ENCODE measurements around the gene LXN. TPM values are rescaled to one million over a fixed set of nuclear protein-coding genes. Genes with fewer than 3 reads are reported as not detected.
"Not testable (repeated sequence)": the region's sequence is repeated elsewhere in the genome, so short reads cannot be mapped to it uniquely, and the experiment has no call there.

LXN gene
- total RNA-seq, 1 donor from 2014 or later: 15.0 TPM

GRCh38 chr3:158702815-158703481 is 30.5 kb upstream of the LXN start:
- DNase-seq (ENCODE audit: extremely low spot score, unreplicated experiment): no peak
- no peaks in the 10 kb centered on the region for H3K4me1 Mint-ChIP-seq (ENCODE audit: unreplicated experiment)
- H3K9me3 Mint-ChIP-seq: no peaks in the 10 kb centered on the region
- H3K27ac Mint-ChIP-seq: no peak overlapping the region
- H3K27me3 Mint-ChIP-seq: no peaks in the 10 kb centered on the region
- H3K36me3 Mint-ChIP-seq: peaks cover 17% of the 10 kb centered on the region
- no peak for TF ChIP-seq CTCF (conservative IDR thresholded peaks at IDR 0.05)
- no peak overlapping the region for H3K4me3 Mint-ChIP-seq

- Mint-ChIP-seq H3K27ac (no peak overlapping the region), H3K4me1 (ENCODE audit: unreplicated experiment) (no peaks in the 10 kb centered on the region), H3K9me3 (no peaks in the 10 kb centered on the region), H3K27me3 (no peaks in the 10 kb centered on the region), H3K36me3 (peaks cover 10% of the 10 kb centered on the region), H3K4me3 (no peak overlapping the region)
- DNase-seq (ENCODE audit: extremely low spot score, unreplicated experiment): no peak
- no peak for TF ChIP-seq CTCF (conservative IDR thresholded peaks at IDR 0.05)
Measured at GRCh38 chr3:158701420-158702065, 29.1 kb upstream of the LXN start.

GRCh38 chr3:158700559-158700958 is 28.1 kb upstream of the LXN start:
- H3K36me3 Mint-ChIP-seq: peaks cover 7% of the 10 kb centered on the region

GRCh38 chr3:158696618-158697017 is 24.2 kb upstream of the LXN start:
- DNase-seq (ENCODE audit: extremely low spot score, unreplicated experiment): no peak
- Mint-ChIP-seq H3K9me3 (no peaks in the 10 kb centered on the region), H3K27me3 (no peaks in the 10 kb centered on the region), H3K4me1 (ENCODE audit: unreplicated experiment) (no peaks in the 10 kb centered on the region), H3K4me3 (no peak overlapping the region), H3K27ac (no peak overlapping the region), H3K36me3 (peaks cover 13% of the 10 kb centered on the region)
- no peak for TF ChIP-seq CTCF (conservative IDR thresholded peaks at IDR 0.05)

More at GRCh38 chr3:158700559-158700958, 28.1 kb upstream of the LXN start:
- DNase-seq (ENCODE audit: extremely low spot score, unreplicated experiment): no peak
- Mint-ChIP-seq H3K9me3 (no peaks in the 10 kb centered on the region), H3K27ac (no peak overlapping the region), H3K4me3 (no peak overlapping the region), H3K4me1 (ENCODE audit: unreplicated experiment) (no peaks in the 10 kb centered on the region), H3K27me3 (no peaks in the 10 kb centered on the region)
- no peak for TF ChIP-seq CTCF (conservative IDR thresholded peaks at IDR 0.05)

GRCh38 chr3:158693866-158694456 is 21.5 kb upstream of the LXN start:
- H3K4me3 Mint-ChIP-seq; H3K27me3 Mint-ChIP-seq; H3K4me1 Mint-ChIP-seq (ENCODE audit: unreplicated experiment): not testable (repeated sequence)

GRCh38 chr3:158685159-158685558 is 12.7 kb upstream of the LXN start:
- H3K27ac Mint-ChIP-seq: no peak overlapping the region
- no peaks in the 10 kb centered on the region for H3K4me1 Mint-ChIP-seq (ENCODE audit: unreplicated experiment)
- no peaks in the 10 kb centered on the region for H3K9me3 Mint-ChIP-seq
- peaks cover 4% of the 10 kb centered on the region for H3K36me3 Mint-ChIP-seq
- TF ChIP-seq CTCF (conservative IDR thresholded peaks at IDR 0.05): no peak
- no peak overlapping the region for H3K4me3 Mint-ChIP-seq
- no peaks in the 10 kb centered on the region for H3K27me3 Mint-ChIP-seq
- DNase-seq (ENCODE audit: extremely low spot score, unreplicated experiment): no peak

More at GRCh38 chr3:158693866-158694456, 21.5 kb upstream of the LXN start:
- H3K27ac Mint-ChIP-seq; H3K9me3 Mint-ChIP-seq; DNase-seq (ENCODE audit: extremely low spot score, unreplicated experiment): not testable (repeated sequence)
- peaks cover 25% of the 10 kb centered on the region for H3K36me3 Mint-ChIP-seq

All from type B pancreatic cell (in vitro differentiated cells).